ENCODE results near the gene MDGA2. TPM values are rescaled to one million over a fixed set of nuclear protein-coding genes. Genes with fewer than 3 reads are reported as not detected.

MDGA2 gene
- total RNA-seq, 2 experiments from 2014 or later: not detected

- no peak overlapping the region for H3K27ac Mint-ChIP-seq
- H3K36me3 ChIP-seq (ENCODE audit: insufficient read depth, low read length): no peaks in the 10 kb centered on the region
- no peaks in the 10 kb centered on the region for H3K27me3 Mint-ChIP-seq
- POLR2A ChIA-PET: no interaction called here
- H3K4me1 ChIP-seq (ENCODE audit: insufficient read depth, low read length): no peaks in the 10 kb centered on the region
- H3K4me3 ChIP-seq (ENCODE audit: low read length): no peak overlapping the region
- H3K4me1 Mint-ChIP-seq (ENCODE audit: low read depth): no peaks in the 10 kb centered on the region
- H3K27me3 ChIP-seq (ENCODE audit: control insufficient read depth in 1 of 2, insufficient read depth in 2 of 2, low read length in 2 of 2): no peaks in the 10 kb centered on the region
- H3K9me3 Mint-ChIP-seq: peaks cover 2% of the 10 kb centered on the region
- H3K9me3 ChIP-seq (ENCODE audit: control insufficient read depth in 1 of 2, insufficient read depth in 1 of 2, low read length in 2 of 2): no peaks in the 10 kb centered on the region
- no peak for TF ChIP-seq CTCF (IDR thresholded peaks at IDR 0.05)
- ATAC-seq (ENCODE audit: poor library complexity) (no peak), DNase-seq (no peak)
- CTCF ChIA-PET: no interaction called here
- no peak overlapping the region for H3K4me3 Mint-ChIP-seq
- H3K36me3 Mint-ChIP-seq (ENCODE audit: low read depth): no peaks in the 10 kb centered on the region
- no peak overlapping the region for H3K27ac ChIP-seq (ENCODE audit: low read depth in 1 of 2, low read length in 2 of 2)
- intact Hi-C loops (cut with DNase I, micrococcal nuclease): no loop called here
These were observed 467.8 kb downstream of the MDGA2 start for GRCh38 chr14:47207617-47208016.

GRCh38 chr14:47200740-47201139 is 474.7 kb downstream of the MDGA2 start:
- H3K4me1 Mint-ChIP-seq (ENCODE audit: low read depth): no peaks in the 10 kb centered on the region
- H3K36me3 Mint-ChIP-seq (ENCODE audit: low read depth): no peaks in the 10 kb centered on the region
- no peaks in the 10 kb centered on the region for H3K27me3 ChIP-seq (ENCODE audit: control insufficient read depth in 1 of 2, insufficient read depth in 2 of 2, low read length in 2 of 2)
- H3K9me3 Mint-ChIP-seq: peaks cover 4% of the 10 kb centered on the region
- H3K36me3 ChIP-seq (ENCODE audit: insufficient read depth, low read length): no peaks in the 10 kb centered on the region
- intact Hi-C loops (cut with DNase I, micrococcal nuclease): no loop called here
- no peak for TF ChIP-seq CTCF (IDR thresholded peaks at IDR 0.05)
- H3K27me3 Mint-ChIP-seq: no peaks in the 10 kb centered on the region
- ATAC-seq (ENCODE audit: poor library complexity) (no peak), DNase-seq (no peak)
- POLR2A ChIA-PET: no interaction called here
- no peak overlapping the region for H3K27ac ChIP-seq (ENCODE audit: low read depth in 1 of 2, low read length in 2 of 2)
- H3K4me3 Mint-ChIP-seq: no peak overlapping the region
- no peak overlapping the region for H3K4me3 ChIP-seq (ENCODE audit: low read length)
- H3K27ac Mint-ChIP-seq: no peak overlapping the region
- CTCF ChIA-PET: no interaction called here
- peaks cover 0 to 7% of the 10 kb centered on the region in 2 experiments for H3K9me3 ChIP-seq (ENCODE audit: control insufficient read depth in 1 of 2, insufficient read depth in 1 of 2, low read length in 2 of 2)
- no peaks in the 10 kb centered on the region for H3K4me1 ChIP-seq (ENCODE audit: insufficient read depth, low read length)

GRCh38 chr14:47195582-47195981 is 479.8 kb downstream of the MDGA2 start:
- intact Hi-C loops (cut with DNase I, micrococcal nuclease): no loop called here
- no peak overlapping the region for H3K27ac ChIP-seq (ENCODE audit: low read depth in 1 of 2, low read length in 2 of 2)
- H3K4me3 ChIP-seq (ENCODE audit: low read length): no peak overlapping the region
- ChIA-PET POLR2A (interaction anchor here (0.6 kb wide), 1 partner anchor 1242 kb away, joined by 3 read pairs; no protein-coding TSS in a partner anchor), CTCF (no interaction called here)
- H3K4me3 Mint-ChIP-seq: no peak overlapping the region
- no peaks in the 10 kb centered on the region for H3K36me3 Mint-ChIP-seq (ENCODE audit: low read depth)
- TF ChIP-seq CTCF (IDR thresholded peaks at IDR 0.05): no peak
- no peak overlapping the region for H3K27ac Mint-ChIP-seq
- H3K4me1 Mint-ChIP-seq (ENCODE audit: low read depth): no peaks in the 10 kb centered on the region
- H3K9me3 ChIP-seq (ENCODE audit: control insufficient read depth in 1 of 2, insufficient read depth in 1 of 2, low read length in 2 of 2): peaks cover 0 to 5% of the 10 kb centered on the region in 2 experiments
- H3K27me3 ChIP-seq (ENCODE audit: control insufficient read depth in 1 of 2, insufficient read depth in 2 of 2, low read length in 2 of 2): no peaks in the 10 kb centered on the region
- no peak for ATAC-seq (ENCODE audit: poor library complexity)
- no peak for DNase-seq
- no peaks in the 10 kb centered on the region for H3K9me3 Mint-ChIP-seq
- H3K36me3 ChIP-seq (ENCODE audit: insufficient read depth, low read length): no peaks in the 10 kb centered on the region
- H3K4me1 ChIP-seq (ENCODE audit: insufficient read depth, low read length): no peaks in the 10 kb centered on the region
- H3K27me3 Mint-ChIP-seq: no peaks in the 10 kb centered on the region

All from CD4-positive, alpha-beta T cell (primary cell).